Keratinocyte (primary cell): ENCODE data around the gene C20orf204. TPM values are rescaled to one million over a fixed set of nuclear protein-coding genes. Genes with fewer than 3 reads are reported as not detected.

Experiments
- DNase-seq: peaks from one replicate; pipeline ENCODE4 v3.0.0-alpha.2; 2011; ENCODE audit warnings: low read depth, missing footprints, low spot score
- FAIRE-seq: peaks from 2 replicates; lab custom pipeline; 2011; peaks lifted over from hg19 to GRCh38; lab: Jason Lieb, UNC
- H2AFZ ChIP-seq: 2 replicates; pipeline ENCODE4 v1.6.0; 2012; ENCODE audit warnings: low read length, control low read depth, inconsistent platforms; ENCODE audit not compliant: control insufficient read depth
- H3K27ac ChIP-seq: 2 replicates; pipeline ENCODE4 v1.5.1; 2011; ENCODE audit warnings: low read length; ENCODE audit not compliant: control insufficient read depth, insufficient read depth
- H3K27me3 ChIP-seq: 3 replicates; pipeline ENCODE4 v1.6.0; 2011; ENCODE audit warnings: low read length; ENCODE audit not compliant: control insufficient read depth, insufficient read depth; ENCODE audit errors: extremely low read depth
- H3K36me3 ChIP-seq, 2 experiments: 2 replicates in 1 of 2; 3 replicates in 1 of 2; pipeline ENCODE4 v1.5.1; 2011; ENCODE audit warnings: low read length in 2 of 2, mild to moderate bottlenecking in 1 of 2; ENCODE audit not compliant: control insufficient read depth in 2 of 2, insufficient read depth in 2 of 2; ENCODE audit errors: extremely low read depth in 1 of 2
- H3K4me1 ChIP-seq: 3 replicates; pipeline ENCODE4 v1.5.1; 2011; ENCODE audit warnings: low read length; ENCODE audit not compliant: control insufficient read depth, insufficient read depth; ENCODE audit errors: extremely low read depth
- H3K4me2 ChIP-seq: 3 replicates; pipeline ENCODE4 v1.6.0; 2011; ENCODE audit warnings: low read depth, low read length; ENCODE audit not compliant: control insufficient read depth, insufficient read depth; ENCODE audit errors: extremely low read depth
- H3K4me3 ChIP-seq, 3 experiments: fragments of 200-600 bp in 1 of 3; sonication (generic) in 1 of 3; 2 replicates in 2 of 3; 3 replicates in 1 of 3; pipeline ENCODE4 v1.5.1; 2011 to 2016; ENCODE audit warnings: low read length in 3 of 3, mild to moderate bottlenecking in 3 of 3, control low read depth in 2 of 3, inconsistent platforms in 1 of 3, low read depth in 1 of 3, mixed read lengths in 1 of 3, mixed run types in 1 of 3, moderate library complexity in 1 of 3; ENCODE audit not compliant: control insufficient read depth in 2 of 3, insufficient read depth in 2 of 3; ENCODE audit errors: extremely low read depth in 1 of 3
- H3K79me2 ChIP-seq: 2 replicates; pipeline ENCODE4 v1.6.0; 2012; ENCODE audit warnings: low read length; ENCODE audit not compliant: control insufficient read depth, insufficient read depth
- H3K9ac ChIP-seq: 3 replicates; pipeline ENCODE4 v1.6.0; 2011; ENCODE audit warnings: low read length; ENCODE audit not compliant: control insufficient read depth, insufficient read depth; ENCODE audit errors: extremely low read depth
- H3K9me1 ChIP-seq: 3 replicates; pipeline ENCODE4 v1.6.0; 2011; ENCODE audit warnings: low read length; ENCODE audit not compliant: control insufficient read depth, insufficient read depth; ENCODE audit errors: extremely low read depth
- H3K9me3 ChIP-seq: 2 replicates; pipeline ENCODE4 v1.5.1; 2012; ENCODE audit warnings: low read depth, low read length; ENCODE audit not compliant: control insufficient read depth
- H4K20me1 ChIP-seq: 3 replicates; pipeline ENCODE4 v1.6.0; 2011; ENCODE audit warnings: low read length; ENCODE audit not compliant: control insufficient read depth, insufficient read depth; ENCODE audit errors: extremely low read depth
- CTCF ChIP-seq, 3 experiments: IDR thresholded peaks in 1 of 3; conservative IDR thresholded peaks in 1 of 3; optimal IDR thresholded peaks in 1 of 3; 2 replicates in 2 of 3; 3 replicates in 1 of 3; pipeline versions ENCODE3 to v1.5.1; 2011; ENCODE audit warnings: low read length in 3 of 3, mild to moderate bottlenecking in 3 of 3, moderate library complexity in 2 of 3, control low read depth in 1 of 3, inconsistent platforms in 1 of 3; ENCODE audit not compliant: insufficient read depth in 2 of 3; ENCODE audit errors: extremely low read depth in 1 of 3
- EZH2 ChIP-seq: IDR thresholded peaks from one replicate; pipeline ENCODE4 v1.6.1; 2012; ENCODE audit warnings: inconsistent platforms, mild to moderate bottlenecking, low read length, moderate library complexity
- dilution Hi-C: fragments of 300-500 bp; cut with MboI; formaldehyde crosslinking; loops from one replicate; pipeline ENCODE4 v1.7.0; 2020; ENCODE audit warnings: low sequenced_read_pairs; ENCODE audit not compliant: extremely low pct_ligation_motif_present
- polyA plus RNA-seq, 5 experiments: library from polyadenylated mRNA; depleted of rRNA in 3 of 5; stranded (reverse) in 3 of 5; stranded (forward) in 1 of 5; unstranded in 1 of 5; fragments of >200 nt; gene quantifications; 1 replicate in 1 of 5; 2 replicates in 3 of 5; 3 replicates in 1 of 5; pipeline versions ENCODE4 v1.2.1 to v1.2.3, GENCODE V29; 2011 to 2012; ENCODE audit warnings: missing spikeins in 2 of 5, low read depth in 1 of 5, low replicate concordance in 1 of 5

The C20orf204 gene
- polyA plus RNA-seq, 1 donor (not counting 4 experiments of a cell fraction or from before 2014, with no cell fraction given) = 0.08 TPM

- no peaks in the 10 kb centered on the region for H3K9me1 ChIP-seq
- H3K79me2 ChIP-seq = no peaks in the 10 kb centered on the region
- peaks cover 7% of the 10 kb centered on the region for H3K27me3 ChIP-seq
- no peak for FAIRE-seq
- H3K9ac ChIP-seq = no peak overlapping the region
- TF ChIP-seq EZH2 (no peak), CTCF (optimal IDR thresholded peaks at IDR 0.05 in 1 of 3, IDR thresholded peaks at IDR 0.05 in 1 of 3, conservative IDR thresholded peaks at IDR 0.05 in 1 of 3; ENCODE audit: extremely low read depth in 1 of 3, insufficient read depth in 2 of 3, low read length in 3 of 3) (no peak)
- peaks cover 1% of the 10 kb centered on the region for H3K4me1 ChIP-seq
- peaks cover 8 to 18% of the 10 kb centered on the region in 2 experiments for H3K36me3 ChIP-seq
- H3K27ac ChIP-seq = no peak overlapping the region
- no peak overlapping the region for H3K4me2 ChIP-seq
- no peaks in the 10 kb centered on the region for H4K20me1 ChIP-seq
- H2AFZ ChIP-seq = no peak overlapping the region
- DNase-seq = no peak
- H3K9me3 ChIP-seq = no peaks in the 10 kb centered on the region
- dilution Hi-C loops = no loop called here
- H3K4me3 ChIP-seq = no peak overlapping the region
Observed at GRCh38 chr20:64033981-64034493, 1.9 kb upstream of the C20orf204 start.

- no peak for FAIRE-seq
- Histone ChIP-seq H3K9ac (no peak overlapping the region), H3K4me2 (no peak overlapping the region), H2AFZ (no peak overlapping the region), H3K9me3 (no peaks in the 10 kb centered on the region), H3K9me1 (no peaks in the 10 kb centered on the region), H4K20me1 (no peaks in the 10 kb centered on the region), H3K27me3 (peaks cover 13% of the 10 kb centered on the region), H3K4me3 (no peak overlapping the region), H3K36me3 (peaks cover 5 to 15% of the 10 kb centered on the region in 2 experiments), H3K4me1 (peaks cover 5% of the 10 kb centered on the region), H3K27ac (no peak overlapping the region), H3K79me2 (no peaks in the 10 kb centered on the region)
- dilution Hi-C loops = no loop called here
- no peak for TF ChIP-seq EZH2
- TF ChIP-seq CTCF (optimal IDR thresholded peaks at IDR 0.05 in 1 of 3, IDR thresholded peaks at IDR 0.05 in 1 of 3, conservative IDR thresholded peaks at IDR 0.05 in 1 of 3; ENCODE audit: extremely low read depth in 1 of 3, insufficient read depth in 2 of 3, low read length in 3 of 3) = no peak
- DNase-seq = no peak
Observed at GRCh38 chr20:64035066-64035932, 683 bp upstream of the C20orf204 start.
